CD4-positive, alpha-beta T cell (primary cell): ENCODE data around the gene QTRT2. TPM values are rescaled to one million over a fixed set of nuclear protein-coding genes. Genes with fewer than 3 reads are reported as not detected.

Experiments
- ATAC-seq: fragments of 200-7000 bp; cut with Tn5 transposase; one replicate; pipeline ENCODE4 v1.10.0; 2022; ENCODE audit warnings: mild to moderate bottlenecking; ENCODE audit not compliant: poor library complexity
- CTCF ChIA-PET: fragments of 350-600 bp; sonication (Branson Sonifier 250); formaldehyde crosslinking; loops from one replicate; lab custom pipeline; 2021; ENCODE audit warnings: antibody characterized with exemption, inconsistent platforms; lab: Charles Lee
- POLR2A ChIA-PET: fragments of 350-600 bp; sonication (Branson Sonifier 250); formaldehyde crosslinking; loops from one replicate; lab custom pipeline; 2021; ENCODE audit warnings: antibody characterized with exemption, inconsistent platforms; lab: Charles Lee
- DNase-seq, 14 experiments: peaks; one replicate each; pipeline ENCODE4 v3.0.0-alpha.2; 2013 to 2020; ENCODE audit warnings: mixed read lengths in 2 of 14
- H3K27ac ChIP-seq, 2 donors: one replicate each; pipeline versions ENCODE4 v1.5.1 to v1.7.0; 2013; ENCODE audit warnings: low read length in 2 of 2, low read depth in 1 of 2, mild to moderate bottlenecking in 1 of 2
- H3K27me3 ChIP-seq, 2 experiments: 1 replicate in 1 of 2; 2 replicates in 1 of 2; pipeline versions ENCODE4 v1.6.1 to v1.7.0; 2013; ENCODE audit warnings: low read length in 2 of 2, control low read depth in 1 of 2, mild to moderate bottlenecking in 1 of 2, moderate library complexity in 1 of 2; ENCODE audit not compliant: insufficient read depth in 2 of 2, control insufficient read depth in 1 of 2
- H3K36me3 ChIP-seq: one replicate; pipeline ENCODE4 v1.6.1; 2013; ENCODE audit warnings: low read length, control low read depth; ENCODE audit not compliant: insufficient read depth
- H3K4me1 ChIP-seq: one replicate; pipeline ENCODE4 v1.6.1; 2013; ENCODE audit warnings: low read length, control low read depth; ENCODE audit not compliant: insufficient read depth
- H3K4me3 ChIP-seq: one replicate; pipeline ENCODE4 v1.5.1; 2013; ENCODE audit warnings: mild to moderate bottlenecking, low read length, moderate library complexity
- H3K9me3 ChIP-seq, 2 experiments: 1 replicate in 1 of 2; 2 replicates in 1 of 2; pipeline versions ENCODE4 v1.6.1 to v1.7.0; 2013; ENCODE audit warnings: low read length in 2 of 2, mild to moderate bottlenecking in 2 of 2, control low read depth in 1 of 2, moderate library complexity in 1 of 2; ENCODE audit not compliant: control insufficient read depth in 1 of 2, insufficient read depth in 1 of 2
- H3K27ac Mint-ChIP-seq: one replicate; pipeline ENCODE4 v1.8.0; 2020; ENCODE audit warnings: mixed read lengths
- H3K27me3 Mint-ChIP-seq: one replicate; pipeline ENCODE4 v1.8.0; 2021; ENCODE audit warnings: mixed read lengths
- H3K36me3 Mint-ChIP-seq: one replicate; pipeline ENCODE4 v1.8.0; 2021; ENCODE audit warnings: low read depth, mixed read lengths
- H3K4me1 Mint-ChIP-seq: one replicate; pipeline ENCODE4 v1.8.0; 2021; ENCODE audit warnings: low read depth, mixed read lengths
- H3K4me3 Mint-ChIP-seq: one replicate; pipeline ENCODE4 v1.8.0; 2020; ENCODE audit warnings: mild to moderate bottlenecking, mixed read lengths
- H3K9me3 Mint-ChIP-seq: one replicate; pipeline ENCODE4 v1.8.0; 2020; ENCODE audit warnings: mixed read lengths
- intact Hi-C, 2 experiments: fragments of 100-400 bp; cut with DNase I in 1 of 2; cut with micrococcal nuclease in 1 of 2; formaldehyde crosslinking; loops; one replicate each; pipeline versions ENCODE4 v1.15.1 to v1.9.0; 2023 to 2025; cut with DNase I, micrococcal nuclease
- total RNA-seq, 174 experiments: library from RNA in 2 of 174; stranded (reverse) in 2 of 174; gene quantifications; one replicate each; pipeline ENCODE4 v1.2.3 and lab custom pipeline; 2021 to 2026
- TF ChIP-seq, protein P1 (sequence below): fragments of 200-600 bp; IDR thresholded peaks from one replicate; pipeline ENCODE4 v1.8.0; 2022; ENCODE audit warnings: antibody characterized with exemption, mild to moderate bottlenecking

The QTRT2 gene
- total RNA-seq, 2 experiments from 2014 or later: 22.8 to 27.0 TPM

DNA sequence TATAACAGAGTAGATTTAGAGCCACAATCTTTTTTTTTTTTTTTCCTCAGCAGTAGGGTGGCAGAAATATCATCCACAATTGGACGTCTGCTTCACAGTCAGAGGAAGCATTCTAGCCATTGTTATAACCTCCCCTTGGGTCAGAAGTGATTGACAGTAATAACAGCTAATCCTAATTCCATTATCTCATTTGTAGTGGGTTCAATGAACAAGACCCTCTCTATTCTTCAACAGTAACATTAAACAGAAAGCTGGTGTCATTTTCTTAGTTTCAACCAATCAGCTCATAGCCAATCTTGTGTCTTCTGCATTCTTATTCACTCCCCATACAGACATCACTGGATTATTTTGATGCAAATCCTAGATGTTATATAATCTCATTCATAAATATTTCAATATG, 44.6 kb downstream of the QTRT2 start:
- no peaks in the 10 kb centered on the region for H3K9me3 Mint-ChIP-seq
- no peaks in the 10 kb centered on the region for H3K36me3 Mint-ChIP-seq
- H3K4me3 ChIP-seq: no peak overlapping the region
- H3K27ac Mint-ChIP-seq: no peak overlapping the region
- ChIA-PET CTCF (interaction anchor here (0.7 kb wide), 3 partner anchors 8 to 1563 kb away, joined by 3 read pairs; no protein-coding TSS in a partner anchor), POLR2A (no interaction called here)
- H3K36me3 ChIP-seq: no peaks in the 10 kb centered on the region
- no peaks in the 10 kb centered on the region for H3K4me1 ChIP-seq
- H3K9me3 ChIP-seq: no peaks in the 10 kb centered on the region
- H3K27me3 ChIP-seq: no peaks in the 10 kb centered on the region
- H3K27me3 Mint-ChIP-seq: peaks cover 10% of the 10 kb centered on the region
- H3K4me1 Mint-ChIP-seq: no peaks in the 10 kb centered on the region
- TF ChIP-seq, protein P1, sequence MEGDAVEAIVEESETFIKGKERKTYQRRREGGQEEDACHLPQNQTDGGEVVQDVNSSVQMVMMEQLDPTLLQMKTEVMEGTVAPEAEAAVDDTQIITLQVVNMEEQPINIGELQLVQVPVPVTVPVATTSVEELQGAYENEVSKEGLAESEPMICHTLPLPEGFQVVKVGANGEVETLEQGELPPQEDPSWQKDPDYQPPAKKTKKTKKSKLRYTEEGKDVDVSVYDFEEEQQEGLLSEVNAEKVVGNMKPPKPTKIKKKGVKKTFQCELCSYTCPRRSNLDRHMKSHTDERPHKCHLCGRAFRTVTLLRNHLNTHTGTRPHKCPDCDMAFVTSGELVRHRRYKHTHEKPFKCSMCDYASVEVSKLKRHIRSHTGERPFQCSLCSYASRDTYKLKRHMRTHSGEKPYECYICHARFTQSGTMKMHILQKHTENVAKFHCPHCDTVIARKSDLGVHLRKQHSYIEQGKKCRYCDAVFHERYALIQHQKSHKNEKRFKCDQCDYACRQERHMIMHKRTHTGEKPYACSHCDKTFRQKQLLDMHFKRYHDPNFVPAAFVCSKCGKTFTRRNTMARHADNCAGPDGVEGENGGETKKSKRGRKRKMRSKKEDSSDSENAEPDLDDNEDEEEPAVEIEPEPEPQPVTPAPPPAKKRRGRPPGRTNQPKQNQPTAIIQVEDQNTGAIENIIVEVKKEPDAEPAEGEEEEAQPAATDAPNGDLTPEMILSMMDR: no peak
- H3K27ac ChIP-seq: no peak overlapping the region
- ATAC-seq (no peak), DNase-seq (no peak)
- H3K4me3 Mint-ChIP-seq: no peak overlapping the region
- intact Hi-C loops: no loop called here

DNA sequence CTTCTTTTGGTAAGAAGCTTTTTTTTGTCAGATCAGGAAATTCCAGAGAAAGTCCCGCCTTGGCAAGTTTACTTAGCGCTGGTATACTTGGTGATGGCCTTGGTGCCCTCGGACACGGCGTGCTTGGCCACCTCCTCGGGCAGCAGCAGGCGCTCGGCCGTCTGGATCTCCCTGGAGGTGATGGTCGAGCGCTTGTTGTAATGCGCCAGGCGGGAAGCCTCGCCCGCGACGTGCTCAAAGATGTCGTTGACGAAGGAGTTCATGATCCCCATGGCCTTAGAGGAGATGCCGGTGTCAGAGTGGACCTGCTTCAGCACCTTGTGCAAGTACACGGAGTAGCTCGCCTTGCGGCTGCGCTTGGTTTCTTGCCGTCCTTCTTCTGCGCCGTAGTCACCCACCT, 46.6 kb downstream of the QTRT2 start:
- no peak overlapping the region for H3K27ac Mint-ChIP-seq
- ATAC-seq: no peak
- no peaks in the 10 kb centered on the region for H3K9me3 ChIP-seq

DNA sequence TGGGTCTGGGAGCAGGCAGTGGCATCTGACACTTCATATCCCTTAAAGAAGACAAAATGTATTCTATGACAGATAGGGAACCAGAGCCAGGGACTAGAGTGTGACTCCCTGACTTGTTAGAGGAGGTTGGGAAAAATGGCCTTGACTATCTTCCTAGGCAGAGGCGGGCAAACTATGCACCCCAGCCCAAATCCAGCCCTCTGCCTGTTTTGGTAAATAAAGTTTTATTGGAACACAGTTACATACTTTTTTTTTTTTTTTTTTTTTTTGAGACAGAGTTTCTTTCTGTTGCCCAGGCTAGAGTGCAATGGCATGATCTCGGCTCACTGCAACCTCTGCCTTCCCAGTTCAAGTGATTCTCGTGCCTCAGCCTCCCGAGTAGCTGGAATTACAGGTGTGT, 47.3 kb downstream of the QTRT2 start:
- H3K4me1 ChIP-seq: no peaks in the 10 kb centered on the region
- Mint-ChIP-seq H3K27me3 (peaks cover 10% of the 10 kb centered on the region), H3K4me3 (no peak overlapping the region), H3K27ac (no peak overlapping the region), H3K9me3 (no peaks in the 10 kb centered on the region), H3K36me3 (no peaks in the 10 kb centered on the region), H3K4me1 (no peaks in the 10 kb centered on the region)
- POLR2A ChIA-PET: no interaction called here
- TF ChIP-seq, protein P1: no peak
- no peaks in the 10 kb centered on the region for H3K27me3 ChIP-seq
- intact Hi-C loops: no loop called here
- no peaks in the 10 kb centered on the region for H3K36me3 ChIP-seq
- DNase-seq: no peak
- CTCF ChIA-PET: no interaction called here
- H3K9me3 ChIP-seq: no peaks in the 10 kb centered on the region
- ATAC-seq: no peak
- H3K4me3 ChIP-seq: no peak overlapping the region
- no peak overlapping the region for H3K27ac ChIP-seq

More for the DNA sequence above, 46.6 kb downstream of the QTRT2 start:
- no peaks in the 10 kb centered on the region for H3K36me3 ChIP-seq
- H3K27ac ChIP-seq: no peak overlapping the region
- no peak overlapping the region for H3K4me3 ChIP-seq
- H3K4me1 ChIP-seq: no peaks in the 10 kb centered on the region
- POLR2A ChIA-PET: no interaction called here
- no peaks in the 10 kb centered on the region for H3K36me3 Mint-ChIP-seq
- TF ChIP-seq, protein P1: no peak
- no peaks in the 10 kb centered on the region for H3K9me3 Mint-ChIP-seq
- intact Hi-C loops: no loop called here
- no peak for DNase-seq
- H3K27me3 Mint-ChIP-seq: peaks cover 10% of the 10 kb centered on the region
- H3K27me3 ChIP-seq: no peaks in the 10 kb centered on the region
- no peaks in the 10 kb centered on the region for H3K4me1 Mint-ChIP-seq
- H3K4me3 Mint-ChIP-seq: no peak overlapping the region
- CTCF ChIA-PET: no interaction called here
